ENCODE measurements around the gene USP24. TPM values are rescaled to one million over a fixed set of nuclear protein-coding genes. Genes with fewer than 3 reads are reported as not detected.

Gene USP24
- total RNA-seq, 1 donor from 2014 or later: 44.6 TPM

DNA sequence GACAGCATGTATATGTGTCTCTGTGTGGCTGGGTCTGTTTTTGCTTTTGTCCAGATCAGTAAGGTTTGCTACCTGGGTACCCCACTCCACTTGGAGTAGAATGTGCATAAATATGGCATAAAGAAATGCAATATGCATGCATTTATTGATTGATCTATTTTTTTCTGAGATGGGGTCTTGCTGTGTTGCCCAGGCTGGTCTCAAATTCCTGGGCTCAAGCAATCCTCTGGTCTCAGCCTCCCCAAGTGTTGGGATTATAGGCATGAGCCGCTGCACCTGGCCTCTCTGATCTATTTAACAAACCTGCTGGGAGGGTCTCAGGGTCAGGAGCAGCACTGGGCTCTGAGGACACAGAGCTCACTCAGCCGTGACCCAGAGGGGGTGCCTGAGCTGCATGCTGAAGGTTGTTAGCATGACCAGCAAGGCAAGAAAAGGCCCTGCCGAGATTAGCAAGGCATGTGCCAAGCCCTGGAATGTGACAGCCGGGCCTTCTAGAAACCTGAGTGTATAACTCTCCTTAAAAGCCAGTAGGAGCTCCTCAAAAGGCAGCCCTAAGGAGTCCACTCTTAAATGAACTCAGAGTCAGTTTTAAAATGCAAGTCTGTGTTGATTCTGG lies 153.3 kb downstream of the USP24 start:
- H3K27me3 Mint-ChIP-seq (ENCODE audit: low read depth): no peaks in the 10 kb centered on the region
- no peak overlapping the region for H3K4me3 Mint-ChIP-seq
- peaks cover 6% of the 10 kb centered on the region for H3K36me3 Mint-ChIP-seq (ENCODE audit: low read depth)
- TF ChIP-seq, protein P1, sequence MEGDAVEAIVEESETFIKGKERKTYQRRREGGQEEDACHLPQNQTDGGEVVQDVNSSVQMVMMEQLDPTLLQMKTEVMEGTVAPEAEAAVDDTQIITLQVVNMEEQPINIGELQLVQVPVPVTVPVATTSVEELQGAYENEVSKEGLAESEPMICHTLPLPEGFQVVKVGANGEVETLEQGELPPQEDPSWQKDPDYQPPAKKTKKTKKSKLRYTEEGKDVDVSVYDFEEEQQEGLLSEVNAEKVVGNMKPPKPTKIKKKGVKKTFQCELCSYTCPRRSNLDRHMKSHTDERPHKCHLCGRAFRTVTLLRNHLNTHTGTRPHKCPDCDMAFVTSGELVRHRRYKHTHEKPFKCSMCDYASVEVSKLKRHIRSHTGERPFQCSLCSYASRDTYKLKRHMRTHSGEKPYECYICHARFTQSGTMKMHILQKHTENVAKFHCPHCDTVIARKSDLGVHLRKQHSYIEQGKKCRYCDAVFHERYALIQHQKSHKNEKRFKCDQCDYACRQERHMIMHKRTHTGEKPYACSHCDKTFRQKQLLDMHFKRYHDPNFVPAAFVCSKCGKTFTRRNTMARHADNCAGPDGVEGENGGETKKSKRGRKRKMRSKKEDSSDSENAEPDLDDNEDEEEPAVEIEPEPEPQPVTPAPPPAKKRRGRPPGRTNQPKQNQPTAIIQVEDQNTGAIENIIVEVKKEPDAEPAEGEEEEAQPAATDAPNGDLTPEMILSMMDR (conservative IDR thresholded peaks at IDR 0.05): no peak
- no peak for DNase-seq (ENCODE audit: low read depth, low spot score)
- no peaks in the 10 kb centered on the region for H3K4me1 Mint-ChIP-seq
- H3K27ac Mint-ChIP-seq (ENCODE audit: unreplicated experiment): no peak overlapping the region
- no peaks in the 10 kb centered on the region for H3K9me3 Mint-ChIP-seq

DNA sequence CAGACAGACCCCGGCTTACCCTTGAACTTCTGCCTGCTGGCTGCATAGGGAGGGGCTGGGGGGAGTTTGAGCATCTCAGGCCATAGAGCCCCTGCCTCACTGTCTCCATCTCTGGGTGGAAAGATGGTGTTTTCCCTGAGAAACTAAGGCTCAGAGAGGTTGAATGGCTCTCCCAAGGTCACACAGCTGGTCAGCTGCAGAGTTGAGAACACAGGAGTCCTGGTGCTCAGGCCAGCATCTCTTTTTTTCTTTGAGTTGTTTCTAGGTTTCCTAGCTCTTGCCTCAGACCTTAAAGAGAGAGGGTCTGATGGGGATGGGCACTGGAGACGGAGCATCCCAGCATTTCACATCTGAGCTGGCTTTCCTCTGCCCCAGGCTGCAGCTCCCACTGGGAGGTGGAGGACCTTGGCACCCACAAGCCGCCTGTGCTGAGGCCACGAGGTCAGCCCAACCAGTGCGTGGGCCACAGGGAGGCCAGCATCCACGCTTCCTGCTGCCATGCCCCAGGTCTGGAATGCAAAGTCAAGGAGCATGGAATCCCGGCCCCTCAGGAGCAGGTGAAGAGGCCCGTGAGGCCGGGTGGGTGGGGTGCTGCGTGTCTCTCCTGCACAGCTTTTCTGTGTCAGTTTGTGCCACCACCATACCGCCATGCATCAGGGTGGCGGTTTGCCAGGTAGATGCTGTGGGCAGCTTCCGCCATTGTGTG lies 154.0 kb downstream of the USP24 start:
- Mint-ChIP-seq H3K27ac (ENCODE audit: unreplicated experiment) (no peak overlapping the region), H3K36me3 (ENCODE audit: low read depth) (peaks cover 4% of the 10 kb centered on the region), H3K4me1 (no peaks in the 10 kb centered on the region), H3K9me3 (no peaks in the 10 kb centered on the region), H3K27me3 (ENCODE audit: low read depth) (no peaks in the 10 kb centered on the region), H3K4me3 (no peak overlapping the region)
- no peak for DNase-seq (ENCODE audit: low read depth, low spot score)
- TF ChIP-seq, protein P1 (conservative IDR thresholded peaks at IDR 0.05): no peak

DNA sequence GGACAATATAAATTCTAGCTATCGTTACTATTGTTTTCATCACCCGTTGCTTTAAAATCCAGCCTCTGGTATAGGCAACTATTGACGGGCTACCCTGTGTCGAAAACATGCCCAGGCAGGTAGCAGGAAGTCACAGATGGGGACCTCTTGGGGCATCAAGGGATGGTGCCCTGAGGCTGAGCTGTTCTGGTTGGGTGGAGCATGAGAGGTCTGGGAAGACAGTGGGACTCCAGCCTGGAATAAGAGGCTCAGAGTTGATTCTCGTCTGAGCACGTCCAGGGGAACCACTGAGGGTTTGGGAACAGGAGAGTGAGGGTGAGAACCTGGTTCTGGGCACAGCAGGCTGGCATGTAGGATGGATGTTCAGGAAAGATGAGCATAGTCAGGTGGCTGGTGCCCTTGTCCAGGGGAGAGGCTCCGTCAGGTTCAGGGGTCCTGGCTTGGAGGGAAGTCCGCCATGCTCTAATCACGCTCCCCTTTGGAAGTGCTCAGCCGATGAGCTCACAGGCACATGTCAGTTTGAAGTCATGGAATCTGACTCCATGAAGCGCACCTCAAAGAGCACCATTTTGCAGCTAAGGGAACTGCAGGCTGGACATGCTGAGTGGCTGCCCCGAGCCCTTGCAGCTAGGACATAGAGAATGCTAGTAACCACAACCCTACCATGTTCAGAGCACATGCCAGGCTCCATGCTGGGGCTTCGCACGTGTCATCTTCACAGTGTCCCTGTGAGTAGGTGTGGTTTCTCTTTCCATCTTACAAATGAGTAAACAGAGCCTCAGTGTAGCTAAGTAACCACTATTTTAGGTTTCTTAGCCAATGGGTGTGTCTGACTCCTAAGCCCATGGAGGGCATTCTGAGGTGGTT lies 154.8 kb downstream of the USP24 start:
- Mint-ChIP-seq H3K36me3 (ENCODE audit: low read depth) (no peaks in the 10 kb centered on the region), H3K4me3 (no peak overlapping the region), H3K27me3 (ENCODE audit: low read depth) (no peaks in the 10 kb centered on the region), H3K9me3 (no peaks in the 10 kb centered on the region), H3K27ac (ENCODE audit: unreplicated experiment) (no peak overlapping the region), H3K4me1 (no peaks in the 10 kb centered on the region)
- no peak for DNase-seq (ENCODE audit: low read depth, low spot score)
- TF ChIP-seq, protein P1 (conservative IDR thresholded peaks at IDR 0.05): no peak

DNA sequence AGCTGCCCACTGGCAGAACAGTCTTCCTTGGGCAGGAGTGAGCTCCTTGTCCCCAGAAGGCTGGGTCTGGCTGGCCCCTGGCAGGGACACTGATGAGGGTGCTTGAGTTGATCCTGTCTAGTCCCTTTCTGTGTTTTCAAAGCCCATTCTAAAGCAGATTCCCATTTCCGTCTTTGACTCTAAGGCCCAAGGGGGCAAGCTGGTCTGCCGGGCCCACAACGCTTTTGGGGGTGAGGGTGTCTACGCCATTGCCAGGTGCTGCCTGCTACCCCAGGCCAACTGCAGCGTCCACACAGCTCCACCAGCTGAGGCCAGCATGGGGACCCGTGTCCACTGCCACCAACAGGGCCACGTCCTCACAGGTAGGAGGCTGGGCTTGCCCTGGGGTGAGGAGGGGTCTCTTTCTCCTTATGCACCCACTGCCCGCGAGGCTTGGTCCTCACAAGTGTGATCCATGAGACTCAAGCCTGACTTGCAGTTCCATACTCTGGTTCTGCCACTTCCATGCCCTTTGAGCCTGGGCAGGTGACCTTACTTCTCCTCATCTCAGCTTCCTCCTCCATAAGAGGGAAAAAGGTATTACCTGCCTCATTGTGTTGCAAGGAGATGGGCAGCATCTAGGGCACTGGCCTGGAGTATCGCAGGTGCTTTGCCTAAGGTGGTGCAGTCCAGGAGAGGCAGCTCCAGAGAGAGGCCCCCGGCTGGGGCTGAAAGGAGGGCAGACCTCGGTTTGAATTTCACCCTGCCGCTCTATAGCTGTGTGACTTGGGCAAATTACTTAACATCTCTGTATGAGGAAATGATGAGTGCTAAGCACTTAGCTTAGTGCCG lies 155.6 kb downstream of the USP24 start:
- H3K36me3 Mint-ChIP-seq (ENCODE audit: low read depth): no peaks in the 10 kb centered on the region
- H3K27ac Mint-ChIP-seq (ENCODE audit: unreplicated experiment): no peak overlapping the region
- TF ChIP-seq, protein P1 (conservative IDR thresholded peaks at IDR 0.05): no peak
- H3K9me3 Mint-ChIP-seq: no peaks in the 10 kb centered on the region
- H3K27me3 Mint-ChIP-seq (ENCODE audit: low read depth): no peaks in the 10 kb centered on the region
- no peak for DNase-seq (ENCODE audit: low read depth, low spot score)
- no peaks in the 10 kb centered on the region for H3K4me1 Mint-ChIP-seq
- H3K4me3 Mint-ChIP-seq: no peak overlapping the region

DNA sequence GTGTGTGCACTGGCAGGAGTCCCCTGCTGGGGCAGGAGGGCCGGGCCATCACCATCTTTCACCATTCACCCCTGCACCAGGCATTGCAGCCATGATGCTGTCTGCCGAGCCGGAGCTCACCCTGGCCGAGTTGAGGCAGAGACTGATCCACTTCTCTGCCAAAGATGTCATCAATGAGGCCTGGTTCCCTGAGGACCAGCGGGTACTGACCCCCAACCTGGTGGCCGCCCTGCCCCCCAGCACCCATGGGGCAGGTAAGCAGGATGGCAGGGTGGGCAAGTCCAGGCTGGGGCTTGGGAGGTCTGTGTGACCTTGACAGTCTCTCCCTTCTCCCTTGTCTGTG lies 157.2 kb downstream of the USP24 start:
- no peak for DNase-seq (ENCODE audit: low read depth, low spot score)
- TF ChIP-seq, protein P1 (conservative IDR thresholded peaks at IDR 0.05): no peak
- Mint-ChIP-seq H3K9me3 (no peaks in the 10 kb centered on the region), H3K27me3 (ENCODE audit: low read depth) (no peaks in the 10 kb centered on the region), H3K27ac (ENCODE audit: unreplicated experiment) (no peak overlapping the region), H3K4me1 (no peaks in the 10 kb centered on the region), H3K4me3 (no peak overlapping the region), H3K36me3 (ENCODE audit: low read depth) (no peaks in the 10 kb centered on the region)
